Activated CD4-positive, alpha-beta T cell treated with anti-CD3 and anti-CD28 coated beads, Interleukin-2, amount 50 U/mL, for 16 hours (primary cell): Measurements from ENCODE around the gene RPS10.
"Not testable (repeated sequence)": the region's sequence is repeated elsewhere in the genome, so short reads cannot be mapped to it uniquely, and the experiment has no call there.

Source experiments
- DNase-seq: peaks from one replicate; pipeline ENCODE4 v3.0.0-alpha.2; 2020

RPS10 gene

GRCh38 chr6:34447386-34447785 is 21.5 kb upstream of the RPS10 start:
- DNase-seq, result no peak

GRCh38 chr6:34445313-34445860 is 19.5 kb upstream of the RPS10 start:
- DNase-seq, result no peak

- DNase-seq, result no peak
Measured at GRCh38 chr6:34441526-34441925, 15.7 kb upstream of the RPS10 start.

GRCh38 chr6:34439442-34439841 is 13.6 kb upstream of the RPS10 start:
- DNase-seq, result no peak

- DNase-seq, result no peak
Measured at GRCh38 chr6:34438705-34439104, 12.8 kb upstream of the RPS10 start.

GRCh38 chr6:34437644-34437970 is 11.7 kb upstream of the RPS10 start:
- no peak for DNase-seq

GRCh38 chr6:34436803-34437643 is 11.2 kb upstream of the RPS10 start:
- DNase-seq, result no peak

GRCh38 chr6:34435916-34436315 is 10.0 kb upstream of the RPS10 start:
- no peak for DNase-seq

GRCh38 chr6:34425132-34425497 is 754 bp downstream of the RPS10 start:
- no peak for DNase-seq

GRCh38 chr6:34424200-34425131 is 1.4 kb downstream of the RPS10 start:
- DNase-seq, result no peak

GRCh38 chr6:34423254-34423653 is 2.6 kb downstream of the RPS10 start:
- no peak for DNase-seq

GRCh38 chr6:34418367-34418766 is 7.5 kb downstream of the RPS10 start:
- DNase-seq, result no peak

GRCh38 chr6:34416877-34417371 is 8.9 kb downstream of the RPS10 start:
- DNase-seq, result no peak

GRCh38 chr6:34414999-34415858 is 10.6 kb downstream of the RPS10 start:
- DNase-seq, result peak; percentile 35

- peak; percentile 33 for DNase-seq
Measured at GRCh38 chr6:34412643-34413214, 13.1 kb downstream of the RPS10 start.

- no peak for DNase-seq
Measured at GRCh38 chr6:34412016-34412415, 13.9 kb downstream of the RPS10 start.

- not testable (repeated sequence) for DNase-seq
Measured at GRCh38 chr6:34407915-34408314, 18.0 kb downstream of the RPS10 start.

- no peak for DNase-seq
Measured at GRCh38 chr6:34396518-34396917, 29.4 kb downstream of the RPS10 start.

- no peak for DNase-seq
Measured at GRCh38 chr6:34393966-34394305, 31.9 kb downstream of the RPS10 start.

GRCh38 chr6:34393191-34393965 is 32.5 kb downstream of the RPS10 start:
- DNase-seq, result no peak

- peak; percentile 94 for DNase-seq
Measured at GRCh38 chr6:34392497-34393190, 33.2 kb downstream of the RPS10 start, which contains the start of gene NUDT3. TSS of gene NUDT3 (minus strand) at chr6:34392669. CDS start at chr6:34392362, 307 bp downstream.
